HUES48 (cell line): ENCODE measurements around the gene TMEM187.

Experiments used
- H3K27ac ChIP-seq: one replicate; pipeline ENCODE4 v1.7.0; 2013; ENCODE audit warnings: low read depth, low read length, inconsistent platforms
- H3K27me3 ChIP-seq: 2 replicates; pipeline ENCODE4 v1.6.1; 2013; ENCODE audit warnings: mild to moderate bottlenecking, low read length; ENCODE audit not compliant: control insufficient read depth, insufficient read depth
- H3K36me3 ChIP-seq: 2 replicates; pipeline ENCODE4 v1.6.1; 2013; ENCODE audit warnings: low read length; ENCODE audit not compliant: control insufficient read depth, insufficient read depth
- H3K4me1 ChIP-seq: 2 replicates; pipeline ENCODE4 v1.6.1; 2013; ENCODE audit warnings: mild to moderate bottlenecking, low read length; ENCODE audit not compliant: control insufficient read depth, insufficient read depth
- H3K4me3 ChIP-seq: 2 replicates; pipeline ENCODE4 v1.5.1; 2013; ENCODE audit warnings: mild to moderate bottlenecking, low read depth, low read length
- H3K9ac ChIP-seq: 2 replicates; pipeline ENCODE4 v1.6.1; 2013; ENCODE audit warnings: mild to moderate bottlenecking, low read depth, low read length, moderate library complexity
- H3K9me3 ChIP-seq: 2 replicates; pipeline ENCODE4 v1.6.1; 2013; ENCODE audit warnings: low read length; ENCODE audit not compliant: control insufficient read depth, insufficient read depth

TMEM187 gene

DNA sequence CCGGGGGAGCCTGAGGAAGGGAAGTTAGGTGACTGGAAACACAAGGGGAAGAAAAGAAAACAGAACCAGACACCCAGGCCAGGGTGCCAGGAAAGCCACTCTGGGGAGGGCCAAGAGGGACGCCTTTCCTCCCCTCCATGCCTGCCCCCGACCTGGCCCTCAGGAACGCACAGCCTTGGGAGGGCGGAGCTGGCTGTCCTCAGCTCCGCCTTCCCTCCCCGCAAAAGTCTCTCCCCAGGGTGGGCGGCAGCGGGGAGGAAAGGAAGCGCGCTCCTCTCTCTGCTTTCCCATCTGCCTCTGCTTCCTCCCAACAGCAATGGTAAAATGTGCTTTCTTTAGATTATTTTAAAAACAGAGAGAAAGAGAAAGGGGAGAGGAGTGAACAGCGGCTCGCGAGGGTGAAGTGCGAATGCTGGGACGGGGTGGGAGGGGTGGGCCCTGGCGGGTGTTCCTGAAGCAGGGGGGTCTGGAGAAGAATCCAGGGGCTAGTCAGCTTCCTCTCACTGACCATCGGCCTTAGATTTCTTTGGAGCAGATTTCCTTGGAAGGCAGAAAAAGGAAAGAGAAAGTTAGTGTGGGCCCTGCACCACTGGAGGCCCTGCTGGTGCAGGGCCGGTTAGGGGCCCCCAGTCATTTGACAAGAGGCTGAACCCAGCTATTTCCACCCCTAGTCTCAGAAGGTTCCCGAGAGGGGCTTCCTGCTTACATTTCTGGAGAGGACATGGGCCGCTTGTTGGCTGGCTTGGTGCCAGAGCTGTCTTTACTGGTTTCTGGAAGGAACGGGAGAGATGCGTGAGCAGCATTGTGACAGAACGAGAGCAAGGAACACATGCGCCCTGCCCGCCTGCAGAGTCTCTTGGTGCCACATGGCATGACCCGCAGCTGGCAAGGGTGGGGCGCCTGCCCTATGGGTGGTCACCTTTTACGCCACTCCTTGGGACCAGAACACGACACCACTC is 23.4 kb upstream of the TMEM187 start:
- Histone ChIP-seq H3K9ac (no peak overlapping the region), H3K9me3 (no peaks in the 10 kb centered on the region; the same call in 1 of the 2 replicates), H3K27ac (peak overlapping the region; percentile 66), H3K27me3 (no peaks in the 10 kb centered on the region), H3K4me1 (peaks cover 3% of the 10 kb centered on the region; the same call in 1 of the 2 replicates), H3K36me3 (peaks cover 65% of the 10 kb centered on the region), H3K4me3 (no peak overlapping the region)

DNA sequence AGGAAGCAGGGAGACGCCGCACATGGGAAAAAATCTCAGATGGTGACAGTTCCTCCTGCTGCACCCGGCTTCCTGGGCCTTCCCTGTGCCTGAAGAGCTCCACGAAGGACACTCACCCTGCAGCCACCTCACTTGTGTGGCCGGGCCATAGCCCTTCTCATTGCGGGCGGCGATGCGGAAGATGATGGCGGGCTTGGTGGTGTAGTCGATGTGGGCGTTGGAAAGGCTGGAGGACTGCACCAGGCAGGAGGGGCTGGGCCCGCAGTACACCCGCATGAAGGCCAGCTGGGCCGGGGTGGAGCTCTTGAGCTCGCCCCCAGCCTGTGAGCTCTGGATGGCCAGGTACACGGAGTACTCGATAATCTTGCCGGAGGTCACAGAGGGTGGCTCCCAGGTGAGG is 22.4 kb upstream of the TMEM187 start:
- Histone ChIP-seq H3K4me1 (no peaks in the 10 kb centered on the region; the same call in 1 of the 2 replicates), H3K9me3 (no peaks in the 10 kb centered on the region; the same call in 1 of the 2 replicates), H3K9ac (no peak overlapping the region), H3K27me3 (no peaks in the 10 kb centered on the region), H3K36me3 (peaks cover 75% of the 10 kb centered on the region), H3K27ac (peak overlapping the region; percentile 20), H3K4me3 (no peak overlapping the region)

DNA sequence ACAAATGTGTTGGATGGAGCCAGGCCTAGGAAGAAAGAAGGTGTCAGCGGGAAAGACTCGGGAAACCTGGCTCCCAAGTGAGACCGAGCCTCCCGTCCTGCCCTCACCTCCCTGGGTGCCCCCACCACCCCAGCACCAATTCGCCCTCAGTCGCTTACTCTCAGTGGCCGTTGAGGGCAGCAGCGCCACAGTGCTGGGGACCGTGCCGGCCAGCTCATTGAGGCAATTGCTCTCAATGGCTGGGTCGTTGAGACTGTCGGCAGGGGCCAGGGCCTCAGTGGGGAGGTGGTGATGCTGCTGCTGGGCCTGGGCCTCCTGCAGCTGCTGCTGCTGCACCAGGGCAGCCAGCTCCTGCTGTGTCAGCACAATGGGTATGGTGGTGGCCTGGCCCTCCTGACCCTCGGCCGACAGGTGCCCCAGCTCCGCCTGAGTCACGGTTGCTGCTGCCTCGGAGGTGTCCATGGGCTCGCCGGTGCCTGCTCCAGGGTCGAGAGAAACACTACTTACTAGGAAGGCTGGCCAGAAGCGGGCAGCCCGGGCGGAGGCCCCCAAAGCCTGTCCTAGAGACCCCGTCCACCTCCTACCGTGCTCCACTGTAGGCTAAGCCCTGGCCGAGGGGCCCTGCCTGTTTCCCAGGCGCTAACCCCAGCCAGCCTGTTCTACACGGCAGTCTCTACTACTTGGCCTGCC is 20.7 kb upstream of the TMEM187 start:
- H3K27ac ChIP-seq = no peak overlapping the region
- H3K4me1 ChIP-seq = no peaks in the 10 kb centered on the region; the same call in 1 of the 2 replicates
- H3K36me3 ChIP-seq = peaks cover 92% of the 10 kb centered on the region
- no peaks in the 10 kb centered on the region; the same call in 1 of the 2 replicates for H3K9me3 ChIP-seq
- H3K27me3 ChIP-seq = no peaks in the 10 kb centered on the region
- no peak overlapping the region for H3K9ac ChIP-seq
- no peak overlapping the region for H3K4me3 ChIP-seq

DNA sequence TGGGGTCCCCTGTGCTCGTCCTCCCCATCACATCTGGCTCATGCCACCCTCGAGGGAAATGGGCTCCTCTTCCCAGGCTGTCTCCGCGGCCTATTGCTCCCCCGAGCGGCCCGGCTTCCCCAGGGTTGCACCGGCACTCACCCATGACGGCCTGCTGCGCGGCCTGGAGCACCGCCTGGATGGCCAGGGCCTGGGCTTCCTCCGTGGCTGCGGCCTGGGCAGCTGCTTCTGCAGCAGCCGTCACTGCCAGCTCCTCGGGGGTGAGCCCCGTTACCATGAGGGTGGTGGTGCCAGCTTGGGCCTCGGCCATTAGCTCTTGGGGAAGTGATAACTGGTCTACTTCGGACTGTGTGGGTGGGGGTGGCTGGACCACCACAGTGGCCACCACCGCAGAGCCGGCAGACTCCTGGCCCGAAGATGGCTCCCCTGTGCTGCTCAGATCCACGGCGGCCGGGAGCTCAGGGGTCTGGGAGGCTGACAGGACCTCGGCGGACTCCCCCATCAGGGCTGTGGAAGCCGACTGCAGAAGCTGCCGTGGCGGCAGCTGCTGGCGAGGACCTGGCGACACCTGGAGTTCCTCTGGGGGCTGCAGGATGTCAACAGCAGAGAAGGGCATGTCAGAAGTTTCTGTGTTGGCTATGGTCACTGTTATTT is 20.1 kb upstream of the TMEM187 start:
- no peak overlapping the region for H3K9ac ChIP-seq
- H3K4me3 ChIP-seq = no peak overlapping the region
- peak overlapping the region; percentile 74 for H3K27ac ChIP-seq
- peaks cover 96% of the 10 kb centered on the region for H3K36me3 ChIP-seq
- no peaks in the 10 kb centered on the region; the same call in 1 of the 2 replicates for H3K4me1 ChIP-seq
- H3K9me3 ChIP-seq = no peaks in the 10 kb centered on the region; the same call in 1 of the 2 replicates
- H3K27me3 ChIP-seq = no peaks in the 10 kb centered on the region

DNA sequence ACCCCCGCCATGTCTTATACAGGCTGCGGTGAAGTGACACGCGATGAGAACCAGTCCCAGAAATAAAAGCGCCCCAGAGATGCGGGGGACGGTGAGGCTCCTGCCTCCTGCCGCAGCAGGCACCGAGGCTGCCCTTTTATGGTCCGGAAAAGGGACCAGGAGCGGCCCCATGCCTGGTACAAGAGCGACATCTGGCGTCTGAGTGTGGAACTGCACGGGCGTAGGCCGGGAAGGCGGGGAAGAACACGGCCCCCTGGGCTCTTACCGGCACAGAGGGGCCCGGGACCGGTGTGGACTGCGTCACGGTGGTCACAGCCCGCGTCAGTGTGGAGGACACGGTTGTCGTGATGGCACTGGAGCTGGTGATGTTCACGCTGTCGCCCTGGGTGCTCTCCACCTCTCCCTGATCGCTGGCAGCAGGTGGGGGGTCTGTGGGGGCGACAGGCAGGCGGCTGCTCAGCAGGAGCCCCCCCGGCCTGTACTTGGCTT is 19.2 kb upstream of the TMEM187 start:
- Histone ChIP-seq H3K4me3 (no peak overlapping the region), H3K4me1 (no peaks in the 10 kb centered on the region), H3K36me3 (peaks cover 97% of the 10 kb centered on the region), H3K9me3 (no peaks in the 10 kb centered on the region; the same call in 1 of the 2 replicates), H3K9ac (no peak overlapping the region), H3K27ac (peak overlapping the region; percentile 74), H3K27me3 (no peaks in the 10 kb centered on the region)

DNA sequence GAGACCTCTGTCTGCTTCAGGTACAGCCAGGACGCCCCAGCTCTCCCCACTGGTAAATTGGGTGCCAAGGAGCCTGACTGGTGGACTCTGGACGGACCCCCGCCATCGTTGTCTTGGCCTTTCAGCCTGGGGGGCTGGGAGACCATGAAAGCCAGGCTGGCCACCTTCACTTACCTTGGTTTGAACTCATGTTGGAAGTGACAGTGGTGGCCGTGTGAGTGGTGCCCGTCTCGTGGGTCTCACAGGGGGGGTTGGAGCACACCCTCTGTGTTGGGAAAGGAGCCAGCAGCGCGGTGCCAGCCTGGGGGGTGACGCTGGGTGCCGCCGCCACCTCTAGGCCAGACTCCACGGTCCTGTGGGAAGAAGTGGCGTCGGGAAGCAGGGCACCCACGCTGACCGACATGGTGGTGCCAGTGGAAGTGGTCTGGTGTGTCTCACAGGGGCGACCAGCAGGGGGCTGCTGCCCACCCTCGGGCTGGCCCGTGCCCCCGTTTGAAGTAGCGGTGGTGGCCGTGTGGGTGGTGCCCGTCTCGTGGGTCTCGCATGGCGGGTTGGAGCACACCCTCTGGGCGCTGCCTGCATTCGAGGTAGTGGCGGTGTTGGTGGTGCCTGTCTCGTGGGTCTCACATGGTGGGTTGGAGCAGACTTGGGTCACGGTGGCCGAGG is 18.5 kb upstream of the TMEM187 start:
- no peak overlapping the region for H3K4me3 ChIP-seq
- H3K9me3 ChIP-seq = no peaks in the 10 kb centered on the region; the same call in 1 of the 2 replicates
- H3K36me3 ChIP-seq = peaks cover 98% of the 10 kb centered on the region
- no peak overlapping the region for H3K27ac ChIP-seq
- no peaks in the 10 kb centered on the region for H3K4me1 ChIP-seq
- H3K27me3 ChIP-seq = no peaks in the 10 kb centered on the region
- H3K9ac ChIP-seq = no peak overlapping the region

DNA sequence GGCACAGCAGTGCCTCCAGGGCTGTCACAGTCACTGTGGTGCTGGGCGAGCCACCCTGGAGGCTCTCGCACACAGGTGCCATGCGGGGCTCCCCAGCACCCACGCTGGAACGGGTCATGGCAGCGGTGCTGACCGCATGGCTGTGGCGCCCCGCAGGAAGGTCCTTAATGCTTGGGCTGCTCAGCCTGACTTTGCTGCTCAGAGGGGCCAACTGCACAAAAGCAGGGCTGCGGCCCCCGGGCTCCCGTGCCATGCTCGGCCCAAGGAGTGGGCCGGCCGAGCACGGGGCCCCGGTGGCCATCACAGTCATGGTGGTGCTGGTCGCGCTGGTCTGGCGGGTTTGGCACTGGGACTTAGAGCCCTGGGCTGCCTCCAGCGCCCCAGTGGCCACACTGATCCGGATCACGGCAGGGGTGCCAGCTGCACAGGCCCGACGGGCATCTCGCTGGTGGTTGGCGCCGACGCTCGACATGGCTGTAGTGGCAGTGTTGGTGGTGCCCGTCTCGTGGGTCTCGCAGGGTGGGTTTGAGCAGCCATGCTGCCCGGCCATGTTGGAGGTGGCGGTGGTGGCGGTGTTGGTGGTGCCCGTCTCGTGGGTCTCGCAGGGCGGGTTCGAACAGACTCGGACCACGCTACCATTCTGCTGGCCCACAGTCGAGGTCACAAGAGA is 17.9 kb upstream of the TMEM187 start:
- no peak overlapping the region for H3K27ac ChIP-seq
- H3K4me1 ChIP-seq = no peaks in the 10 kb centered on the region
- no peaks in the 10 kb centered on the region for H3K27me3 ChIP-seq
- H3K36me3 ChIP-seq = peaks cover 99% of the 10 kb centered on the region
- no peak overlapping the region for H3K4me3 ChIP-seq
- no peaks in the 10 kb centered on the region; the same call in 1 of the 2 replicates for H3K9me3 ChIP-seq
- no peak overlapping the region for H3K9ac ChIP-seq

DNA sequence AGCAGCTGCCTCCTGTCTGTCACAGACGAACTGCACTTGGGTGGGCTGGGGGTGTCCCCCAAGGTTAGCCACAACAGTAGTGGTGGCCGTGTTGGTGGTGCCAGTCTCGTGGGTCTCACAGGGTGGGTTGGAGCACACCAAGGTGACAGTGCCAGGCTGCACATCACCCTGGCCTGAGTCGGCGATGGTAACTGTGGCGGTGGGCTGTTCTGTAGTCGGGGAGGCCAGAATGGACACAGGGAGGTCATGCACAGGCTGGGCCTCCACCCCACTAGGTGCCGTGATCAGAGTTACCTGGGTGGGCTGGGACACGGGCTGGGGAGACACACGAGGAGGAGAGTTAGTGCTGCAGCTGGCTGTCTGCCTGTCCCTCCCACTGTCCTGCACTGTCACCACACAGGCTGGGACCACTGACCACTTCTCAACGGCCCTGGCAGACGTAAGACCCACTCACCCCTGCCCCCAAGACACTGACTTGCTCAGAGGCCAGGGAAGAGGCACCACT is 17.3 kb upstream of the TMEM187 start:
- Histone ChIP-seq H3K27ac (no peak overlapping the region), H3K9me3 (no peaks in the 10 kb centered on the region; the same call in 1 of the 2 replicates), H3K4me1 (no peaks in the 10 kb centered on the region), H3K9ac (no peak overlapping the region), H3K4me3 (no peak overlapping the region), H3K36me3 (peaks cover 99% of the 10 kb centered on the region), H3K27me3 (no peaks in the 10 kb centered on the region)

DNA sequence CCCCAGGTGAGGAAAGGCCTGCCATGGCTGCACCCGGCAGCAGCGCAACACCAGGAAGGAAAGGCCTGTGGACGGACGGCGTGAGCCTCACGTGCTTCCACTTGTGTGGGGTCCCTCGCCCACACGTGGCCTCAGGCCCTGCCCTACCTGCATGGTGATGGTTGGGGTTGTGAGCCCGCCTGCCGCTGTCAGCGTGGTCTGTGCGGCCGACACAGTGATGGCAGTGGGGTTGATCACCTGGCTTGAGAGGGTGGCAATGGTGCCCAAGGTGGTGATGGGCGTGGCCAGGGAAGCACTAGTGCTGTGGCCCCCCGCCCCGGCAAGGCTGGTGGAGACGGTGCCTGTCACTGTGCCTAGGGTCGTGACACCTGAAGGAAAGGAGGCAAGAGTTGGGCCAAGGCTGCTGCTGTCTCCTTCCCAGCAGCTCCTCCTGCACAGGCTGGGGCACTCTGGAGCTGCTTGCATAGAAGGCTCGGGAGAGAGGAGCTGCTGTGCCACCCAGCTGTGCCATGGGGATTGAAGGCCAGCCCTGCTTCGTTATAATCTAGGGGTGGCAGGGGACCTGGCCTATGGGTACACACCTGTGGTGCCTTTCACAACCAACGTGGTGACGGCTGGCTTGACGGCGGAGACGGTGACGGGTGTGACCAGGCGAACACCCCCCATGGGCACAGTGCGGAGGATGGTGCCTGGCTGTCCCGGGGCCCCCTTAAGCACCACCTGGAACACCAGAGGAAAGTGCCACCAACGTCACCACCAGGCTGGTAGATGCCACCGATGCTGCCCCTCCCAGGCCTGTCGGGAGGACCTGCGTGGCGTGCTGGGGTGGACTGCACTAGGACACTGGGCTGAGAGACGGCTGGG is 16.3 kb upstream of the TMEM187 start:
- Histone ChIP-seq H3K27ac (no peak overlapping the region), H3K4me1 (no peaks in the 10 kb centered on the region), H3K36me3 (peaks cover 99% of the 10 kb centered on the region), H3K9me3 (no peaks in the 10 kb centered on the region; the same call in 1 of the 2 replicates), H3K9ac (no peak overlapping the region), H3K4me3 (no peak overlapping the region), H3K27me3 (no peaks in the 10 kb centered on the region)
